Measurements from ENCODE around the gene ACACB. TPM values are rescaled to one million over a fixed set of nuclear protein-coding genes. Genes with fewer than 3 reads are reported as not detected.
A peak's percentile ranks its signal among the peaks of the same experiment; 100 is the strongest.

Gene ACACB
- total RNA-seq, 1 donor from 2014 or later: 1.7 TPM

GRCh38 chr12:109308534-109309380, 192.4 kb downstream of the ACACB start, which contains the start of gene FOXN4:
Gene FOXN4, minus strand, starts transcription at chr12:109309284. Its CDS starts 963 bp downstream, at chr12:109308321.
- peak within 1 kb of the TSS; percentile 92 for H3K4me3 Mint-ChIP-seq (ENCODE audit: unreplicated experiment)
- peak; percentile 44 for DNase-seq (ENCODE audit: low spot score)
- H3K27me3 Mint-ChIP-seq (ENCODE audit: unreplicated experiment): peaks cover 15% of the 10 kb centered on the region
- no peaks in the 10 kb centered on the region for H3K9me3 Mint-ChIP-seq (ENCODE audit: unreplicated experiment)
- H3K36me3 Mint-ChIP-seq (ENCODE audit: low read depth, unreplicated experiment): peaks cover 4% of the 10 kb centered on the region
- TF ChIP-seq, protein P1, sequence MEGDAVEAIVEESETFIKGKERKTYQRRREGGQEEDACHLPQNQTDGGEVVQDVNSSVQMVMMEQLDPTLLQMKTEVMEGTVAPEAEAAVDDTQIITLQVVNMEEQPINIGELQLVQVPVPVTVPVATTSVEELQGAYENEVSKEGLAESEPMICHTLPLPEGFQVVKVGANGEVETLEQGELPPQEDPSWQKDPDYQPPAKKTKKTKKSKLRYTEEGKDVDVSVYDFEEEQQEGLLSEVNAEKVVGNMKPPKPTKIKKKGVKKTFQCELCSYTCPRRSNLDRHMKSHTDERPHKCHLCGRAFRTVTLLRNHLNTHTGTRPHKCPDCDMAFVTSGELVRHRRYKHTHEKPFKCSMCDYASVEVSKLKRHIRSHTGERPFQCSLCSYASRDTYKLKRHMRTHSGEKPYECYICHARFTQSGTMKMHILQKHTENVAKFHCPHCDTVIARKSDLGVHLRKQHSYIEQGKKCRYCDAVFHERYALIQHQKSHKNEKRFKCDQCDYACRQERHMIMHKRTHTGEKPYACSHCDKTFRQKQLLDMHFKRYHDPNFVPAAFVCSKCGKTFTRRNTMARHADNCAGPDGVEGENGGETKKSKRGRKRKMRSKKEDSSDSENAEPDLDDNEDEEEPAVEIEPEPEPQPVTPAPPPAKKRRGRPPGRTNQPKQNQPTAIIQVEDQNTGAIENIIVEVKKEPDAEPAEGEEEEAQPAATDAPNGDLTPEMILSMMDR (IDR thresholded peaks at IDR 0.05; ENCODE audit: unreplicated experiment): no peak
- H3K27ac Mint-ChIP-seq (ENCODE audit: unreplicated experiment): no peak within 1 kb of the TSS
- H3K4me1 Mint-ChIP-seq (ENCODE audit: unreplicated experiment): peaks cover 6% of the 10 kb centered on the region

GRCh38 chr12:109309381-109310246, 193.2 kb downstream of the ACACB start:
- Mint-ChIP-seq H3K4me3 (ENCODE audit: unreplicated experiment) (peak overlapping the region; percentile 92), H3K27me3 (ENCODE audit: unreplicated experiment) (peaks cover 15% of the 10 kb centered on the region), H3K27ac (ENCODE audit: unreplicated experiment) (no peak overlapping the region), H3K4me1 (ENCODE audit: unreplicated experiment) (peaks cover 6% of the 10 kb centered on the region), H3K9me3 (ENCODE audit: unreplicated experiment) (no peaks in the 10 kb centered on the region), H3K36me3 (ENCODE audit: low read depth, unreplicated experiment) (peaks cover 4% of the 10 kb centered on the region)
- TF ChIP-seq, protein P1 (IDR thresholded peaks at IDR 0.05; ENCODE audit: unreplicated experiment): no peak
- DNase-seq (ENCODE audit: low spot score): no peak

DNA sequence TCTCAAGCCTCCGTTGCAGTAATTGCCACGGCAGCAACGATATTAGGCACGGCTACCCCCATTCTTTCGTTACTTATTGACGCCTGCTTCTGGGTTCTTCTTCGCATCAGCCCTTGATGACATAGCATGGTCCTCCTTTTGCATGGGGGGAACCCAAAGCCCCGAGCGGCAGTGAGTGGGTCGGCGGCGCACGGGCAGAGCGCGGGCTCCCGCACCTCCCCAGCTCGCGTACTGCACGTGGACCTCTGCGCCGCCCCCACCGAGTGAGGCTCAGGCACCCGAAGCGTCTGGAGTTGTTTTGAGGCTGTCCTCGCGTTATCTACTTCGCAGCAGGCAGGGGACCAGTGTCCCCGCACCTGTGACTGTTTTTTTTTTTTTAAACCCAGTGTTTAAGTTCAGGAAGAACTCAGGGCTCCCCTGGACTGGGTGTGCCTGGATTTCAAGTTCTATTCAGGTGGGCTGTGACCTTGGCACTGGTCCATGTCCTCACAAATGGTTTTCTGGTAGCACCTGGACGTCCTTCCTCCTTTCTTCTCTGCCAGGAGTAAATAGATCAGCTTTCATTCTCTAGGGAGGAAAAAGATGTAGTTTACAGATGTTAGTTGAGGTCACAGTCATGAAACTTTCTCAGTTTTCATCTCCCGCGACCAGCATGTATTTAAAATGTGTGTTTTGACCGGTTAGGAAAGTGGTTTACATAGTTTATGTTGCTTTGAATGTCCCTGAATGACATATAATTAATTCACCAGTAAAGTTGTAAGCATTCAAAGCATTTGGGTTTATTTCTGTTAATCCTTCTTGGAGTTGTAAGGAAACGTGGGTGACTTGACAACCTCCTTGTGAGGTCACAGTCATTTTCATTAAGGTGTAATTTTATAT, 194.1 kb downstream of the ACACB start:
- Mint-ChIP-seq H3K4me1 (ENCODE audit: unreplicated experiment) (peaks cover 6% of the 10 kb centered on the region), H3K4me3 (ENCODE audit: unreplicated experiment) (peak overlapping the region; percentile 77), H3K27me3 (ENCODE audit: unreplicated experiment) (peaks cover 15% of the 10 kb centered on the region)

More for the DNA sequence above, 194.1 kb downstream of the ACACB start:
- peaks cover 4% of the 10 kb centered on the region for H3K36me3 Mint-ChIP-seq (ENCODE audit: low read depth, unreplicated experiment)
- H3K27ac Mint-ChIP-seq (ENCODE audit: unreplicated experiment): no peak overlapping the region
- TF ChIP-seq, protein P1 (IDR thresholded peaks at IDR 0.05; ENCODE audit: unreplicated experiment): no peak
- no peak for DNase-seq (ENCODE audit: low spot score)
- H3K9me3 Mint-ChIP-seq (ENCODE audit: unreplicated experiment): no peaks in the 10 kb centered on the region

Other genes with a start within 250 kb of the ACACB start
- gene DAO, start 236.5 kb upstream of the ACACB start, total RNA-seq (ENCODE audit: unreplicated experiment): 0.41 TPM
- gene SVOP, start 95.5 kb upstream of the ACACB start, total RNA-seq (ENCODE audit: unreplicated experiment): 0.15 TPM
- gene USP30, start 64.0 kb upstream of the ACACB start, total RNA-seq (ENCODE audit: unreplicated experiment): 13.6 TPM
- gene ALKBH2, start 23.1 kb upstream of the ACACB start, total RNA-seq (ENCODE audit: unreplicated experiment): 10.4 TPM
- gene UNG, start 19.0 kb upstream of the ACACB start, total RNA-seq (ENCODE audit: unreplicated experiment): 39.4 TPM
- gene FOXN4, start 192.7 kb downstream of the ACACB start, total RNA-seq (ENCODE audit: unreplicated experiment): not detected
- 4.4 TPM for gene MYO1H, start 231.3 kb downstream of the ACACB start, total RNA-seq (ENCODE audit: unreplicated experiment)